ES-I3 (cell line): ENCODE results near the gene ST6GAL1.
"Not testable (repeated sequence)": the region's sequence is repeated elsewhere in the genome, so short reads cannot be mapped to it uniquely, and the experiment has no call there.

Experiments
- H3K36me3 ChIP-seq: 2 replicates; pipeline ENCODE4 v1.6.1; 2013; ENCODE audit warnings: mild to moderate bottlenecking, low read length, control low read depth, moderate library complexity; ENCODE audit not compliant: insufficient read depth
- H3K4me1 ChIP-seq: 2 replicates; pipeline ENCODE4 v1.6.1; 2013; ENCODE audit warnings: mild to moderate bottlenecking, control low read depth, low read length; ENCODE audit not compliant: insufficient read depth
- H3K9ac ChIP-seq: 2 replicates; pipeline ENCODE4 v1.6.1; 2013; ENCODE audit warnings: low read depth, mild to moderate bottlenecking, low read length, moderate library complexity
- H3K9me3 ChIP-seq: 2 replicates; pipeline ENCODE4 v1.6.1; 2013; ENCODE audit warnings: mild to moderate bottlenecking, low read length, moderate library complexity; ENCODE audit not compliant: control insufficient read depth, insufficient read depth

ST6GAL1 gene

GRCh38 chr3:186994000-186994955 is 64.0 kb downstream of the ST6GAL1 start:
- Histone ChIP-seq H3K36me3 (no peaks in the 10 kb centered on the region; the same call in 1 of the 2 replicates), H3K9ac (no peak overlapping the region), H3K9me3 (no peaks in the 10 kb centered on the region), H3K4me1 (peaks cover 22% of the 10 kb centered on the region)

GRCh38 chr3:186996356-186996755 is 66.0 kb downstream of the ST6GAL1 start:
- Histone ChIP-seq H3K9ac (no peak overlapping the region), H3K36me3 (no peaks in the 10 kb centered on the region), H3K9me3 (no peaks in the 10 kb centered on the region), H3K4me1 (peaks cover 33% of the 10 kb centered on the region)

GRCh38 chr3:186997061-186997460 is 66.7 kb downstream of the ST6GAL1 start:
- Histone ChIP-seq H3K4me1 (peaks cover 33% of the 10 kb centered on the region), H3K9me3 (no peaks in the 10 kb centered on the region), H3K9ac (no peak overlapping the region), H3K36me3 (no peaks in the 10 kb centered on the region)

GRCh38 chr3:186997473-186997939 is 67.2 kb downstream of the ST6GAL1 start:
- H3K4me1 ChIP-seq, result peaks cover 33% of the 10 kb centered on the region
- no peaks in the 10 kb centered on the region for H3K9me3 ChIP-seq
- H3K36me3 ChIP-seq, result no peaks in the 10 kb centered on the region
- no peak overlapping the region for H3K9ac ChIP-seq

- H3K4me1 ChIP-seq, result peaks cover 29% of the 10 kb centered on the region
These were observed 68.6 kb downstream of the ST6GAL1 start for GRCh38 chr3:186998937-186999368.

GRCh38 chr3:187000711-187001151 is 70.4 kb downstream of the ST6GAL1 start:
- H3K36me3 ChIP-seq, result no peaks in the 10 kb centered on the region
- no peaks in the 10 kb centered on the region for H3K9me3 ChIP-seq
- H3K4me1 ChIP-seq, result peaks cover 26% of the 10 kb centered on the region
- no peak overlapping the region for H3K9ac ChIP-seq

More at GRCh38 chr3:186998937-186999368, 68.6 kb downstream of the ST6GAL1 start:
- no peaks in the 10 kb centered on the region for H3K36me3 ChIP-seq
- peak overlapping the region; percentile 9; the same call in 1 of the 2 replicates for H3K9ac ChIP-seq
- H3K9me3 ChIP-seq, result no peaks in the 10 kb centered on the region

GRCh38 chr3:187002915-187003314 is 72.6 kb downstream of the ST6GAL1 start:
- H3K4me1 ChIP-seq, result peaks cover 14% of the 10 kb centered on the region
- H3K36me3 ChIP-seq, result no peaks in the 10 kb centered on the region
- no peak overlapping the region for H3K9ac ChIP-seq
- no peaks in the 10 kb centered on the region for H3K9me3 ChIP-seq

GRCh38 chr3:187005827-187006481 is 75.6 kb downstream of the ST6GAL1 start:
- H3K4me1 ChIP-seq, result 0 out of 2 replicates have a peak, but pooled peaks cover 1% of the 10 kb centered on the region
- H3K9me3 ChIP-seq, result no peaks in the 10 kb centered on the region
- H3K36me3 ChIP-seq, result no peaks in the 10 kb centered on the region; the same call in 1 of the 2 replicates
- no peak overlapping the region for H3K9ac ChIP-seq

GRCh38 chr3:187006864-187007630 is 76.7 kb downstream of the ST6GAL1 start:
- Histone ChIP-seq H3K9me3 (no peaks in the 10 kb centered on the region), H3K36me3 (no peaks in the 10 kb centered on the region; the same call in 1 of the 2 replicates), H3K9ac (no peak overlapping the region), H3K4me1 (no peaks in the 10 kb centered on the region)

GRCh38 chr3:187010382-187010781 is 80.1 kb downstream of the ST6GAL1 start:
- H3K9me3 ChIP-seq, H3K36me3 ChIP-seq, H3K9ac ChIP-seq, H3K4me1 ChIP-seq: not testable (repeated sequence)

- no peak overlapping the region for H3K9ac ChIP-seq
- H3K9me3 ChIP-seq, result no peaks in the 10 kb centered on the region
- H3K4me1 ChIP-seq, result peaks cover 7% of the 10 kb centered on the region; the same call in 1 of the 2 replicates
- H3K36me3 ChIP-seq, result peaks cover 2% of the 10 kb centered on the region; the same call in 1 of the 2 replicates
These were observed 81.6 kb downstream of the ST6GAL1 start for GRCh38 chr3:187011915-187012314.

DNA sequence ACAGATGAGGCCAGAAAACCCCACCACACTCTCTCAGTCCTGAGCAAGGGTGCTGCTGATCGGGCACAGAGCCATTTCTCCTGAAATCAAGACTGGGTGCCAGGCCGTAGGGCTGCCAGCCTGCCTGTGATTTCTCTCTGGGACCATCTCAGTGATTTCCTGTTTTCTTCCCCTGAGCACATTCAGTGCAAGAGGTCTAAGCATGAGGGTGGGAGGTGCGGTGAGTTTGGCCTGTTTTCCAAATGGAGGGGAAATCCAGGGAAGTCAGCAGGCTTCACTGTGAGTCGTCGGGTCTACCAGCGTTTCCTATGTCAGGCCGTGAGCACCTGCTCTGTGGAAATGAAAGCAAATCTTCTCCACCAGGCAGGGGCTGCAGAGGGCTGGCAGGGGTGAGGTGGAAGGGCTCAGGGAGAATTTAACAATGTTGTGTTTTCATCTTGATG is 82.3 kb downstream of the ST6GAL1 start:
- Histone ChIP-seq H3K9ac (no peak overlapping the region; the same call in 1 of the 2 replicates), H3K36me3 (peaks cover 2% of the 10 kb centered on the region; the same call in 1 of the 2 replicates), H3K4me1 (peaks cover 7% of the 10 kb centered on the region; the same call in 1 of the 2 replicates), H3K9me3 (no peaks in the 10 kb centered on the region)

DNA sequence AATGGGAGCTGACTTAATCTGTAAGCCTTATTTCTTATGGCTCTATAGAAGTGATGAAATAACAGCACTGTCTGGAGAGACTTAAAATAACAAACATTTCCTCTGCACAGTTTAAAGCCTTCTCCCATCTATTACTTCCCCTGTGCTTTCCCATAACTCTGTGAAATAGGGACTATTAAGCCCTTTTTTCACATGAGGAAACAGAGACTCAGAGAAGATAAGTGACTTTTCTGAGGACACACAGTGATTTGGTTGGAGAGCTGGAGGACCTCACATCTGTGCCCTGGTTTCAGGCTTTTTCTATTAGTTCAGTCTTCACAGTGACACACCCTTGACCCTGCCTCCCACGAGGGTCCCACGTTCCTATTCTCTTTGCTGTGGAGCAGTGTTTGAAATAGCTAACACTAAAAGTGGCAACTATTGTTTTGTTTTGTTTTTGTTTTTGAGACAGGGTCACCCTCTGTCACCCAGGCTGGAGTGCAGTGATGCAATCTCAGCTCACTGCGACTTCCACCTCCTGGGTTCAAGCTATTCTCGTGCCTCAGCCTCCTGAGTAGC is 82.9 kb downstream of the ST6GAL1 start:
- Histone ChIP-seq H3K9ac (no peak overlapping the region), H3K9me3 (no peaks in the 10 kb centered on the region), H3K36me3 (peaks cover 2% of the 10 kb centered on the region; the same call in 1 of the 2 replicates), H3K4me1 (peaks cover 7% of the 10 kb centered on the region; the same call in 1 of the 2 replicates)
